Skin epidermis (tissue), 12 donors: ENCODE measurements around the gene IQGAP1.

ENCODE experiments used
- H3K27ac ChIP-seq, 21 experiments: fragments of 200-600 bp; sonication (generic) in 11 of 21; one replicate each; pipeline ENCODE4 v1.5.0; 2020; ENCODE audit warnings: mild to moderate bottlenecking in 3 of 21, inconsistent platforms in 2 of 21, moderate library complexity in 2 of 21
- H3K4me3 ChIP-seq, 7 experiments: fragments of 200-600 bp; sonication (generic) in 2 of 7; one replicate each; pipeline ENCODE4 v1.5.0; 2020; ENCODE audit warnings: inconsistent platforms in 2 of 7, mild to moderate bottlenecking in 2 of 7, moderate library complexity in 1 of 7

The IQGAP1 gene

GRCh38 chr15:90364251-90364650 is 23.8 kb upstream of the IQGAP1 start:
- peak overlapping the region in 9 of 21 experiments; percentile 11 to 87 (median 51) for H3K27ac ChIP-seq
- no peak overlapping the region for H3K4me3 ChIP-seq

- peak overlapping the region in 1 of 21 experiments; percentile 10 for H3K27ac ChIP-seq
Measured at GRCh38 chr15:90365414-90366055, 22.5 kb upstream of the IQGAP1 start.

GRCh38 chr15:90367576-90367975 is 20.5 kb upstream of the IQGAP1 start:
- H3K27ac ChIP-seq = peak overlapping the region in 15 of 21 experiments; percentile 0 to 65 (median 32)

More at GRCh38 chr15:90365414-90366055, 22.5 kb upstream of the IQGAP1 start:
- H3K4me3 ChIP-seq = no peak overlapping the region

GRCh38 chr15:90375071-90375470 is 13.0 kb upstream of the IQGAP1 start:
- Histone ChIP-seq H3K27ac (no peak overlapping the region), H3K4me3 (no peak overlapping the region)

More at GRCh38 chr15:90367576-90367975, 20.5 kb upstream of the IQGAP1 start:
- no peak overlapping the region for H3K4me3 ChIP-seq

- Histone ChIP-seq H3K27ac (peak overlapping the region in 11 of 21 experiments; percentile 3 to 72 (median 54)), H3K4me3 (no peak overlapping the region)
Measured at GRCh38 chr15:90376789-90377188, 11.3 kb upstream of the IQGAP1 start.

- Histone ChIP-seq H3K4me3 (no peak overlapping the region), H3K27ac (no peak overlapping the region)
Measured at GRCh38 chr15:90379263-90379662, 8.8 kb upstream of the IQGAP1 start.

- H3K4me3 ChIP-seq = no peak overlapping the region
Measured at GRCh38 chr15:90381515-90381914, 6.5 kb upstream of the IQGAP1 start.

GRCh38 chr15:90382320-90382719 is 5.7 kb upstream of the IQGAP1 start:
- H3K4me3 ChIP-seq = no peak overlapping the region
- H3K27ac ChIP-seq = no peak overlapping the region

More at GRCh38 chr15:90381515-90381914, 6.5 kb upstream of the IQGAP1 start:
- H3K27ac ChIP-seq = no peak overlapping the region

GRCh38 chr15:90386221-90386620 is 1.8 kb upstream of the IQGAP1 start:
- Histone ChIP-seq H3K27ac (peak overlapping the region in 3 of 21 experiments; percentile 10 to 38 (median 12)), H3K4me3 (no peak overlapping the region)

- Histone ChIP-seq H3K4me3 (peak overlapping the region; percentile 54 to 99 (median 92)), H3K27ac (peak overlapping the region; percentile 96 to 100 (median 100))
Measured at GRCh38 chr15:90388462-90389380, 679 bp downstream of the IQGAP1 start.

GRCh38 chr15:90389513-90389912 is 1.5 kb downstream of the IQGAP1 start:
- peak overlapping the region; percentile 54 to 99 (median 92) for H3K4me3 ChIP-seq
- H3K27ac ChIP-seq = peak overlapping the region in 18 of 21 experiments; percentile 55 to 100 (median 100)

- Histone ChIP-seq H3K4me3 (no peak overlapping the region), H3K27ac (peak overlapping the region in 1 of 21 experiments; percentile 6)
Measured at GRCh38 chr15:90393040-90393439, 5.0 kb downstream of the IQGAP1 start.

- Histone ChIP-seq H3K4me3 (no peak overlapping the region), H3K27ac (peak overlapping the region in 13 of 21 experiments; percentile 10 to 73 (median 54))
Measured at GRCh38 chr15:90394074-90394473, 6.0 kb downstream of the IQGAP1 start.

GRCh38 chr15:90394748-90395442 is 6.9 kb downstream of the IQGAP1 start:
- H3K27ac ChIP-seq = peak overlapping the region in 12 of 21 experiments; percentile 26 to 73 (median 54)

GRCh38 chr15:90396321-90396720 is 8.3 kb downstream of the IQGAP1 start:
- no peak overlapping the region for H3K4me3 ChIP-seq
- H3K27ac ChIP-seq = peak overlapping the region in 5 of 21 experiments; percentile 26 to 72 (median 54)

More at GRCh38 chr15:90394748-90395442, 6.9 kb downstream of the IQGAP1 start:
- H3K4me3 ChIP-seq = no peak overlapping the region

- Histone ChIP-seq H3K4me3 (peak overlapping the region in 1 of 7 experiments; percentile 10), H3K27ac (peak overlapping the region in 20 of 21 experiments; percentile 31 to 91 (median 84))
Measured at GRCh38 chr15:90400005-90400758, 12.1 kb downstream of the IQGAP1 start.

GRCh38 chr15:90400759-90401314 is 12.8 kb downstream of the IQGAP1 start:
- peak overlapping the region in 20 of 21 experiments; percentile 31 to 91 (median 84) for H3K27ac ChIP-seq

GRCh38 chr15:90401495-90401894 is 13.5 kb downstream of the IQGAP1 start:
- H3K27ac ChIP-seq = peak overlapping the region in 20 of 21 experiments; percentile 31 to 91 (median 84)
- no peak overlapping the region for H3K4me3 ChIP-seq

More at GRCh38 chr15:90400759-90401314, 12.8 kb downstream of the IQGAP1 start:
- H3K4me3 ChIP-seq = peak overlapping the region in 1 of 7 experiments; percentile 10
